H1 (cell line): ENCODE data around the gene DOCK6. TPM values are rescaled to one million over a fixed set of nuclear protein-coding genes. Genes with fewer than 3 reads are reported as not detected.

ENCODE experiments used
- CHD1 ChIP-seq: IDR thresholded peaks from 2 replicates; pipeline ENCODE4 v1.6.1; 2012; ENCODE audit warnings: low read depth, low read length, improper control_type of control experiment
- CREB1 ChIP-seq: IDR thresholded peaks from 2 replicates; pipeline ENCODE4 v1.6.1; 2012; ENCODE audit warnings: inconsistent platforms
- EZH2 ChIP-seq: fragments of 200-600 bp; sonication (generic); IDR thresholded peaks from 2 replicates; pipeline ENCODE4 v1.7.1; 2012; ENCODE audit warnings: low read depth, mild to moderate bottlenecking, moderate library complexity, low read length, inconsistent platforms; ENCODE audit not compliant: severe bottlenecking
- RFX5 ChIP-seq: IDR thresholded peaks from 2 replicates; pipeline ENCODE4 v1.6.1; 2011; ENCODE audit warnings: low read depth, low read length, improper control_type of control experiment, borderline replicate concordance
- RXRA ChIP-seq: IDR thresholded peaks from 2 replicates; pipeline ENCODE4 v1.6.1; 2011; ENCODE audit warnings: low read depth, mild to moderate bottlenecking, low read length, moderate library complexity; ENCODE audit not compliant: insufficient read depth
- polyA plus RNA-seq, 7 experiments: library from polyadenylated mRNA; depleted of rRNA in 3 of 7; stranded (reverse) in 5 of 7; unstranded in 2 of 7; fragments of >200 nt in 5 of 7; fragments of 200-250 nt in 2 of 7; gene quantifications; 1 replicate in 5 of 7; 2 replicates in 1 of 7; 4 replicates in 1 of 7; pipeline versions ENCODE4 v1.2.1 to v1.2.3, GENCODE V29; 2011 to 2013; ENCODE audit warnings: missing spikeins in 2 of 7, mixed read lengths in 2 of 7
- total RNA-seq: library from RNA; stranded (reverse); fragmentation: NEBNext Ultra II Directional; extraction: Animal tissue kit (Norgen Biotek cat#: 25700); gene quantifications from 2 replicates; pipeline ENCODE4 v1.2.1, GENCODE V29; 2021

The DOCK6 gene
- total and polyA plus RNA-seq, 2 of the 8 experiments (the other 6 are each of a cell fraction or from before 2014, with no cell fraction given), result 25.5 to 54.7 TPM

DNA sequence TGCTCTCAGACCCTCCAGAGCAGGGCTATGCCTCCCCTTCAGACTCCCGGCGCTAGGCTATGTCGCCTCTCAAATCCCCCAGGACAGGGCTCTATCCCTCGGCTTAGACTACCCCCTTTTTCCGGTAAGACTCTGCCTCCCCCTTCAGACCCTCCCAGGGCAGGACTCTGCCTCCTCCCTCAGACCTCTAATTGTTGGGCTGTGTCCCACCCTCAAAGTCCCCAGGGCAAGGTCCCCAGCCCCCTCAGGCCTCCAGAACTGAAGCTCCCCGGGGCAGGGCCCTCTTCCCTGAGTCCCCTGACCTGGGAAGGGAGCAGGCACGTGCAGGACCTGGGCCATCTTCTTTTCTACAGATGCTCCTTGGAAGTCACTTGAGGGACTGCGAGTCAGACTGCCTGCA lies 68.2 kb downstream of the DOCK6 start (continued):
- TF ChIP-seq CREB1 (no peak), EZH2 (no peak), RFX5 (no peak), CHD1 (no peak), RXRA (no peak)
